Measurements from ENCODE around the gene CDH20. TPM values are rescaled to one million over a fixed set of nuclear protein-coding genes. Genes with fewer than 3 reads are reported as not detected.

CDH20 gene
- total RNA-seq, 4 donors from 2014 or later, result 0.83 to 5.5 (median 2.0) TPM

DNA sequence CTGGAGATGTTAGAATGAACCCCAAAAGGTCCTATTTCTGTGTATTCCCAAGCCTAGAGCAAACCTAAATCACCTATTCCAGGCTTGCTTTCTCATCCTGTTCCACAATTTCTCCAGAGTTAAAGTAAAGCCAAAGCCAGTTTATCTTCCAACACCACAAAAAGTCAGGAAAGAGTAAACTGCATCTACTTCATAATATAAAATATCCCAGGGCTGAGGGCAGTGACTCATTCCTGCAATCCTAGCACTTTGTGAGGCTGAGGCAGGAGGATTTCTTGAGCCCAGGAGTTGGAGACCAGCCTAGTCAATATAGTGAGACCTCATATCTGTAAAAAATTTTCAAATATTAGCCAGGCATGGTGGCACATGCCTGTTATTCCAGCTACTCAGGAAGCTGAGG lies 241.4 kb downstream of the CDH20 start:
- no peak overlapping the region for H3K4me3 ChIP-seq
- H3K36me3 ChIP-seq, result no peaks in the 10 kb centered on the region
- no peak overlapping the region for H3K27ac ChIP-seq
- TF ChIP-seq, protein P1, sequence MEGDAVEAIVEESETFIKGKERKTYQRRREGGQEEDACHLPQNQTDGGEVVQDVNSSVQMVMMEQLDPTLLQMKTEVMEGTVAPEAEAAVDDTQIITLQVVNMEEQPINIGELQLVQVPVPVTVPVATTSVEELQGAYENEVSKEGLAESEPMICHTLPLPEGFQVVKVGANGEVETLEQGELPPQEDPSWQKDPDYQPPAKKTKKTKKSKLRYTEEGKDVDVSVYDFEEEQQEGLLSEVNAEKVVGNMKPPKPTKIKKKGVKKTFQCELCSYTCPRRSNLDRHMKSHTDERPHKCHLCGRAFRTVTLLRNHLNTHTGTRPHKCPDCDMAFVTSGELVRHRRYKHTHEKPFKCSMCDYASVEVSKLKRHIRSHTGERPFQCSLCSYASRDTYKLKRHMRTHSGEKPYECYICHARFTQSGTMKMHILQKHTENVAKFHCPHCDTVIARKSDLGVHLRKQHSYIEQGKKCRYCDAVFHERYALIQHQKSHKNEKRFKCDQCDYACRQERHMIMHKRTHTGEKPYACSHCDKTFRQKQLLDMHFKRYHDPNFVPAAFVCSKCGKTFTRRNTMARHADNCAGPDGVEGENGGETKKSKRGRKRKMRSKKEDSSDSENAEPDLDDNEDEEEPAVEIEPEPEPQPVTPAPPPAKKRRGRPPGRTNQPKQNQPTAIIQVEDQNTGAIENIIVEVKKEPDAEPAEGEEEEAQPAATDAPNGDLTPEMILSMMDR (IDR thresholded peaks at IDR 0.05), result no peak
- no peak for TF ChIP-seq POLR2A (IDR thresholded peaks at IDR 0.05)
- H3K4me1 ChIP-seq, result no peaks in the 10 kb centered on the region
- no peaks in the 10 kb centered on the region for H3K27me3 ChIP-seq
- H3K9me3 ChIP-seq, result no peaks in the 10 kb centered on the region
- no peak for DNase-seq

DNA sequence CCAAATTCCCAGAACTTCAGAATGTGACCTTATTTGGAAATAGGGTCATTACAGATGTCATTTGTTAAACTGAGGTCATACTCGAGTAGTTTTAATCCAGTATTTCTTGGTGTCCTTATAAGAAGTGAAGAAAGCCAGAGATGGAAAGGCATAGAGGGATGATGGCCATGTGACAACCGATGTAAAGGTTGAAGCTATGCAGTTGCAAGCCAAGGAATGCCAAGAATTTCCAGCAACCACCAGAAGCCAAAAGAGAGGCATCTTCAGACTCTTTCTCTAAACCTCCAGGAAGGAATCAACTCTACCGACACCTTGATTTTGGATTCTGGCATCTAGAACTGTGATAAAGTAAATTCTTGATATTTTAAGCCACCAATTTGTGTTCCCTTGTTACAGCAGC lies 242.2 kb downstream of the CDH20 start:
- H3K27ac ChIP-seq, result no peak overlapping the region
- no peak for DNase-seq
- no peaks in the 10 kb centered on the region for H3K27me3 ChIP-seq

DNA sequence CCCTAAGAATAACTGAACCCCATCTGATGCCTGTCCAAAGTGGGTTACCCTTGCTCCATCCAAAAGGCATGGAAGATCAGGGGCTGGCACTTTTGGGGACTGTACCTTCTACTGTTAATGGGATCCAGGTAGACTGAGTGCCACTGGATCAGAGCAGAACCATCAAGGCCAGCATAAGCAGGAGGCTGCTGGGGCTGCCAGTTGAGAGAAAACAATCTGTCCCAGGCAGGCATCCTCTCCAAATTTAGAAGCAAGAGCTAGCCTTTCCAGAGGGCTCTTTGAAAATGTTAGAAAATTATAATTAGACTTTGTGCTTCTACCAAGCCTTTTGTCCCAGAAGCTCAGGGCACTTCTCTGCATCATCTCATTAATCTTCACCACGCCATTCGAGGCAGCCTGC lies 245.6 kb downstream of the CDH20 start:
- H3K9me3 ChIP-seq, result no peaks in the 10 kb centered on the region
- TF ChIP-seq POLR2A (IDR thresholded peaks at IDR 0.05), result no peak
- TF ChIP-seq, protein P1 (IDR thresholded peaks at IDR 0.05), result no peak

More for the DNA sequence above, 242.2 kb downstream of the CDH20 start:
- no peaks in the 10 kb centered on the region for H3K36me3 ChIP-seq
- H3K9me3 ChIP-seq, result no peaks in the 10 kb centered on the region
- TF ChIP-seq POLR2A (IDR thresholded peaks at IDR 0.05), result no peak
- TF ChIP-seq, protein P1 (IDR thresholded peaks at IDR 0.05), result no peak
- H3K4me3 ChIP-seq, result no peak overlapping the region
- H3K4me1 ChIP-seq, result no peaks in the 10 kb centered on the region

DNA sequence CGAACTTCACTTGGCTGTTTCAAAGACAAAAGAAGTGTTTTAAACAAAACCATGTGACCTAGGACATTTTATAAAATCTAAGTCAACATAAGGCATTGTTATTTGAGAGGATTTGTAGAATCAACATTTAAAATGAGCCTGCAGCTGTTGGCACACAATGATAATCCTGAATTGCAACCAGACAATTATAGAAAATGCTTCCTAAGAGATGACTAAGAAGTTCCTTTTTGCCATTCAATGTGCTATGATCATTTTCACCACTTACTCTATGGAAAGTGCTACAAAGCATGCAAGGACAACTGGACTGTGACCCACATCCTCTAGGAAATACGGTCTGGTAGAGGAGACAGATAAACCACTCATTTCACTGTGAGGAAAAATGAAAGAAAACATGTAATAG lies 246.4 kb downstream of the CDH20 start:
- Histone ChIP-seq H3K4me3 (no peak overlapping the region), H3K27me3 (no peaks in the 10 kb centered on the region), H3K9me3 (no peaks in the 10 kb centered on the region), H3K4me1 (peaks cover 0 to 19% (median 3%) of the 10 kb centered on the region in 4 donors), H3K27ac (no peak overlapping the region), H3K36me3 (no peaks in the 10 kb centered on the region)
- DNase-seq, result no peak
- TF ChIP-seq, protein P1 (IDR thresholded peaks at IDR 0.05), result no peak
- no peak for TF ChIP-seq POLR2A (IDR thresholded peaks at IDR 0.05)

More for the DNA sequence above, 245.6 kb downstream of the CDH20 start:
- H3K4me1 ChIP-seq, result peaks cover 0 to 19% (median 3%) of the 10 kb centered on the region in 4 donors
- no peaks in the 10 kb centered on the region for H3K36me3 ChIP-seq
- H3K27ac ChIP-seq, result no peak overlapping the region
- DNase-seq, result no peak
- H3K4me3 ChIP-seq, result no peak overlapping the region
- no peaks in the 10 kb centered on the region for H3K27me3 ChIP-seq

DNA sequence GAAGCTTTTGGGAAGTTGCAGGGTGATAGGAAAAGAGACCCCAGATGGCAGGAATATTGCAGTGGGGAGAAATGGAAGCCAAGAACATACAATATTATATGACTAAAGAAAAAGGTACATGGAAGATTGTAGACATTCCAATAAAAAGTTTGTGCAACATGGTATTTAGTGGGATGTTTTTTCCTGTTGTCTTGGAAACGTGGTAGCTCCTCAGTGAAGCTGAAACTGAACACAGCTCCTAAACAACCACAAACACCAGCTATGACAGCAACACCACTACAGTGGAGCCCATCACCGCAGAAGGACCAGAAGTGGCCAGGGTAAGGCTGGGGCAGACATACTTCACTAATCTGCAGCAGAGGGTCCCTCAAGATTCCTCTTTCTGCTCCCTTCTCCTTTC lies 246.8 kb downstream of the CDH20 start:
- H3K27ac ChIP-seq, result no peak overlapping the region
- no peaks in the 10 kb centered on the region for H3K9me3 ChIP-seq
- no peak overlapping the region for H3K4me3 ChIP-seq
- H3K36me3 ChIP-seq, result no peaks in the 10 kb centered on the region
- no peaks in the 10 kb centered on the region for H3K27me3 ChIP-seq
- peaks cover 0 to 19% (median 3%) of the 10 kb centered on the region in 4 donors for H3K4me1 ChIP-seq
- no peak for DNase-seq
- no peak for TF ChIP-seq POLR2A (IDR thresholded peaks at IDR 0.05)
- TF ChIP-seq, protein P1 (IDR thresholded peaks at IDR 0.05), result no peak

All from Peyer's patch (tissue), 4 donors.